Myocyte (in vitro differentiated cells): Measurements from ENCODE around the gene ALDH9A1. TPM values are rescaled to one million over a fixed set of nuclear protein-coding genes. Genes with fewer than 3 reads are reported as not detected.
"Not testable (repeated sequence)": the region's sequence is repeated elsewhere in the genome, so short reads cannot be mapped to it uniquely, and the experiment has no call there.

Experiments used
- DNase-seq: peaks from one replicate; pipeline ENCODE4 v3.0.0-alpha.2; 2012; ENCODE audit warnings: low read depth
- polyA plus RNA-seq: library from polyadenylated mRNA; unstranded; fragments of >200 nt; gene quantifications from one replicate; pipeline ENCODE4 v1.2.1, GENCODE V29; 2012; ENCODE audit warnings: missing spikeins
- total RNA-seq: library from RNA; depleted of rRNA; stranded (reverse); fragments of >200 nt; gene quantifications from 2 replicates; pipeline ENCODE4 v1.2.3, GENCODE V29; 2014

The ALDH9A1 gene
- total RNA-seq = 175 and 200 TPM in 2 replicates
- polyA plus RNA-seq = 79.6 TPM

GRCh38 chr1:165697881-165698760, at the start of gene ALDH9A1:
ALDH9A1 (minus strand) TSS chr1:165698562; CDS start chr1:165698558, 4 bp downstream.
- DNase-seq = peak; percentile 88

GRCh38 chr1:165747632-165748447, 49.5 kb upstream of the ALDH9A1 start:
- DNase-seq = no peak

- not testable (repeated sequence) for DNase-seq
Observed at GRCh38 chr1:165744913-165745312, 46.6 kb upstream of the ALDH9A1 start.

GRCh38 chr1:165742194-165742593, 43.8 kb upstream of the ALDH9A1 start:
- no peak for DNase-seq

GRCh38 chr1:165738794-165739193, 40.4 kb upstream of the ALDH9A1 start:
- DNase-seq = no peak

- no peak for DNase-seq
Observed at GRCh38 chr1:165737196-165737595, 38.8 kb upstream of the ALDH9A1 start.

- no peak for DNase-seq
Observed at GRCh38 chr1:165734906-165735305, 36.5 kb upstream of the ALDH9A1 start.

- no peak for DNase-seq
Observed at GRCh38 chr1:165726841-165727240, 28.5 kb upstream of the ALDH9A1 start.

GRCh38 chr1:165726169-165726568, 27.8 kb upstream of the ALDH9A1 start:
- no peak for DNase-seq

- DNase-seq = peak; percentile 68
Observed at GRCh38 chr1:165717918-165718515, 19.7 kb upstream of the ALDH9A1 start.

GRCh38 chr1:165716265-165717051, 18.1 kb upstream of the ALDH9A1 start:
- not testable (repeated sequence) for DNase-seq

GRCh38 chr1:165712764-165713163, 14.4 kb upstream of the ALDH9A1 start:
- no peak for DNase-seq

GRCh38 chr1:165707984-165708706, 9.8 kb upstream of the ALDH9A1 start:
- no peak for DNase-seq

- DNase-seq = no peak
Observed at GRCh38 chr1:165703648-165704047, 5.3 kb upstream of the ALDH9A1 start.

GRCh38 chr1:165701922-165702321, 3.6 kb upstream of the ALDH9A1 start:
- DNase-seq = not testable (repeated sequence)

GRCh38 chr1:165699577-165699976, 1.2 kb upstream of the ALDH9A1 start:
- no peak for DNase-seq

- DNase-seq = no peak
Observed at GRCh38 chr1:165698761-165699052, 345 bp upstream of the ALDH9A1 start.

- DNase-seq = peak; percentile 38
Observed at GRCh38 chr1:165697491-165697880, 876 bp downstream of the ALDH9A1 start.

- peak; percentile 81 for DNase-seq
Observed at GRCh38 chr1:165696625-165697100, 1.7 kb downstream of the ALDH9A1 start.

GRCh38 chr1:165695031-165695430, 3.3 kb downstream of the ALDH9A1 start:
- DNase-seq = no peak
